Thoracic aorta (tissue), 2 donors: ENCODE results near the gene RGS7. TPM values are rescaled to one million over a fixed set of nuclear protein-coding genes. Genes with fewer than 3 reads are reported as not detected.

Experiments
- ATAC-seq: fragments of 150-250 bp; one replicate; pipeline ENCODE4 v1.8.0; 2017; ENCODE audit warnings: low read depth; ENCODE audit not compliant: insufficient number of reproducible peaks, low FRiP score
- DNase-seq: peaks from one replicate; pipeline ENCODE4 v3.0.0-alpha.2; 2020; ENCODE audit warnings: low spot score
- H3K27ac ChIP-seq, 2 donors: fragments of 200-600 bp; sonication (generic); 1 replicate in 1 of 2; 2 replicates in 1 of 2; pipeline ENCODE4 v1.5.1; 2016; ENCODE audit warnings: mild to moderate bottlenecking in 2 of 2, moderate library complexity in 2 of 2
- H3K27me3 ChIP-seq: fragments of 200-600 bp; sonication (generic); replicated peaks from 2 replicates; pipeline ENCODE4 v1.6.0; 2016; ENCODE audit warnings: mild to moderate bottlenecking; ENCODE audit not compliant: insufficient read depth
- H3K36me3 ChIP-seq: fragments of 200-600 bp; sonication (generic); one replicate; pipeline ENCODE4 v1.5.1; 2016
- H3K4me1 ChIP-seq, 2 donors: fragments of 200-600 bp; sonication (generic); 1 replicate in 1 of 2; 2 replicates in 1 of 2; pipeline versions ENCODE4 v1.5.1 to v1.6.0; 2016; ENCODE audit warnings: low read depth in 2 of 2, mild to moderate bottlenecking in 1 of 2; ENCODE audit not compliant: control insufficient read depth in 1 of 2
- H3K4me3 ChIP-seq: fragments of 200-600 bp; sonication (generic); 2 replicates; pipeline ENCODE4 v1.5.1; 2016; ENCODE audit warnings: mild to moderate bottlenecking
- H3K9me3 ChIP-seq: fragments of 200-600 bp; sonication (generic); 2 replicates; pipeline ENCODE4 v1.5.1; 2016
- CTCF ChIP-seq: fragments of 200-600 bp; sonication (generic); IDR thresholded peaks from one replicate; pipeline ENCODE4 v1.5.1; 2019; ENCODE audit warnings: antibody characterized with exemption
- total RNA-seq, 2 donors: library from RNA; depleted of rRNA; stranded (reverse); fragments of >200 nt; gene quantifications; one replicate each; pipeline versions ENCODE4 v1.1.0 to v1.2.3, GENCODE V29; 2016

RGS7 gene
- total RNA-seq, 2 donors from 2014 or later, result not detected

GRCh38 chr1:240829487-240829886 is 527.5 kb downstream of the RGS7 start:
- no peak for DNase-seq
- no peak for TF ChIP-seq CTCF
- no peaks in the 10 kb centered on the region for H3K4me1 ChIP-seq
- H3K27ac ChIP-seq, result no peak overlapping the region
- no peak for ATAC-seq
- no peak overlapping the region for H3K4me3 ChIP-seq
- no peaks in the 10 kb centered on the region for H3K36me3 ChIP-seq
- no peaks in the 10 kb centered on the region for H3K9me3 ChIP-seq
- no peaks in the 10 kb centered on the region for H3K27me3 ChIP-seq

- DNase-seq, result no peak
- no peaks in the 10 kb centered on the region for H3K36me3 ChIP-seq
- H3K4me3 ChIP-seq, result no peak overlapping the region
- H3K27me3 ChIP-seq, result no peaks in the 10 kb centered on the region
- ATAC-seq, result no peak
- no peak for TF ChIP-seq CTCF
- no peaks in the 10 kb centered on the region for H3K9me3 ChIP-seq
- H3K4me1 ChIP-seq, result no peaks in the 10 kb centered on the region
- no peak overlapping the region for H3K27ac ChIP-seq
Observed at GRCh38 chr1:240827786-240828185, 529.2 kb downstream of the RGS7 start.

GRCh38 chr1:240824238-240824637 is 532.8 kb downstream of the RGS7 start:
- H3K36me3 ChIP-seq, result no peaks in the 10 kb centered on the region
- H3K9me3 ChIP-seq, result no peaks in the 10 kb centered on the region
- no peak for DNase-seq
- H3K27me3 ChIP-seq, result no peaks in the 10 kb centered on the region
- no peaks in the 10 kb centered on the region for H3K4me1 ChIP-seq
- no peak for ATAC-seq
- no peak for TF ChIP-seq CTCF
- H3K27ac ChIP-seq, result no peak overlapping the region
- H3K4me3 ChIP-seq, result no peak overlapping the region

- Histone ChIP-seq H3K4me3 (no peak overlapping the region), H3K9me3 (no peaks in the 10 kb centered on the region), H3K27me3 (no peaks in the 10 kb centered on the region), H3K4me1 (no peaks in the 10 kb centered on the region), H3K36me3 (no peaks in the 10 kb centered on the region), H3K27ac (no peak overlapping the region)
- DNase-seq (no peak), ATAC-seq (no peak)
- TF ChIP-seq CTCF, result no peak
Observed at GRCh38 chr1:240823357-240823756, 533.6 kb downstream of the RGS7 start.

GRCh38 chr1:240821925-240822324 is 535.1 kb downstream of the RGS7 start:
- Histone ChIP-seq H3K4me3 (no peak overlapping the region), H3K36me3 (no peaks in the 10 kb centered on the region), H3K27ac (no peak overlapping the region), H3K27me3 (no peaks in the 10 kb centered on the region), H3K9me3 (no peaks in the 10 kb centered on the region), H3K4me1 (no peaks in the 10 kb centered on the region)
- ATAC-seq (no peak), DNase-seq (no peak)
- TF ChIP-seq CTCF, result no peak
